Vagina (tissue), 2 donors: ENCODE data around the gene NPDC1.

Experiments used
- POLR2A ChIP-seq, 2 donors: fragments of 450-650 bp; IDR thresholded peaks; one replicate each; pipeline ENCODE4 v1.6.1; 2017; ENCODE audit warnings: antibody characterized with exemption in 2 of 2, mild to moderate bottlenecking in 2 of 2, moderate library complexity in 2 of 2
- TF ChIP-seq, protein P1 (sequence below), 3 experiments: fragments of 450-650 bp in 2 of 3; fragments of 200-600 bp in 1 of 3; sonication (generic) in 1 of 3; IDR thresholded peaks; one replicate each; pipeline ENCODE4 v1.5.1; 2017 to 2019; ENCODE audit warnings: antibody characterized with exemption in 3 of 3, mild to moderate bottlenecking in 2 of 3, moderate library complexity in 2 of 3

DNA sequence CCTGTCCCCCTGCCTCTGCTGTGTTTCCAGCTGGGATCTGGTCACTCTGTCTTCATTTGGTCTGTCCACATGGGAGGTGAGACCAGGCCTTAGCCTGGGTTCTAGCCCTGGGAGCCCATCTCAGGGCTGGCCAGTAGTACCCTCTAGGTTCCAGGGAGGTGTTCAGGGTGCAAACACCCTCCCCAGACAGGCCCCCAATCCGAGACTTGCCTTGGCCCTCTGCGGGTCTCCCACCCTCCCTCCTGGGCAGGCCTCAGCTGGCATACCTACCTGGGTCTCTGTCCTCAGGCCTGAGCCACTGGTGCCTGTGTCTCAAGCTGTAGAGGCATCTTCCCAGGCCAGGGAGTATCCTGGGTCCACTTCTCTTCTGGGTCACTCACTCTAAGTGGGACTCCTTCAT, 25.3 kb upstream of the NPDC1 start:
- TF ChIP-seq, protein P1, sequence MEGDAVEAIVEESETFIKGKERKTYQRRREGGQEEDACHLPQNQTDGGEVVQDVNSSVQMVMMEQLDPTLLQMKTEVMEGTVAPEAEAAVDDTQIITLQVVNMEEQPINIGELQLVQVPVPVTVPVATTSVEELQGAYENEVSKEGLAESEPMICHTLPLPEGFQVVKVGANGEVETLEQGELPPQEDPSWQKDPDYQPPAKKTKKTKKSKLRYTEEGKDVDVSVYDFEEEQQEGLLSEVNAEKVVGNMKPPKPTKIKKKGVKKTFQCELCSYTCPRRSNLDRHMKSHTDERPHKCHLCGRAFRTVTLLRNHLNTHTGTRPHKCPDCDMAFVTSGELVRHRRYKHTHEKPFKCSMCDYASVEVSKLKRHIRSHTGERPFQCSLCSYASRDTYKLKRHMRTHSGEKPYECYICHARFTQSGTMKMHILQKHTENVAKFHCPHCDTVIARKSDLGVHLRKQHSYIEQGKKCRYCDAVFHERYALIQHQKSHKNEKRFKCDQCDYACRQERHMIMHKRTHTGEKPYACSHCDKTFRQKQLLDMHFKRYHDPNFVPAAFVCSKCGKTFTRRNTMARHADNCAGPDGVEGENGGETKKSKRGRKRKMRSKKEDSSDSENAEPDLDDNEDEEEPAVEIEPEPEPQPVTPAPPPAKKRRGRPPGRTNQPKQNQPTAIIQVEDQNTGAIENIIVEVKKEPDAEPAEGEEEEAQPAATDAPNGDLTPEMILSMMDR (IDR thresholded peaks at IDR 0.05), result no peak
- no peak for TF ChIP-seq POLR2A (IDR thresholded peaks at IDR 0.05)
